HL-60/S4 (cell line): Measurements from ENCODE around the gene MS4A15.
"Not testable (repeated sequence)": the region's sequence is repeated elsewhere in the genome, so short reads cannot be mapped to it uniquely, and the experiment has no call there.

Source experiments
- in situ Hi-C: fragments of 300-500 bp; cut with MboI; formaldehyde crosslinking; loops from 2 replicates; pipeline ENCODE4 v1.14.3; 2022; ENCODE audit warnings: low sequenced_read_pairs

The MS4A15 gene

DNA sequence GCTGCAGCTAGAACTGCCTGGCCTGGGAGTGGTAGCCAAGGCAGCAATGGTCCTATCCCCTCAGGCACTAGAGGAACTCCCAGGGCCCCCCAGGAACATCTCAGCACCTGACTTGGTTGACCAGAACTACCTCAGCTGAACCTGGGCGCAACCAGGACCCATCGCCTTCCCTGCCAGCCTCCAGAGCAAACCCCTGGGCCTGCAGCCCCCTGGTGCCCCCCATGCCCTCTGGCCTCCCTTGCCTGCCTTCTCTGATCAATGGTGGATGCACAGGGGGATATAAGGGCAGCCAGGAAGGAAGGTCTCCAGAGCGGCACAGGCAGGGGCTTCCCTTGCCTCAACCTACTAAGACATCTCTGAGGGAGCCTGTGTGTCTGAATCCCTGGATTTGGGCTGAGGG is 42.0 kb downstream of the MS4A15 start:
- in situ Hi-C loops = no loop called here

DNA sequence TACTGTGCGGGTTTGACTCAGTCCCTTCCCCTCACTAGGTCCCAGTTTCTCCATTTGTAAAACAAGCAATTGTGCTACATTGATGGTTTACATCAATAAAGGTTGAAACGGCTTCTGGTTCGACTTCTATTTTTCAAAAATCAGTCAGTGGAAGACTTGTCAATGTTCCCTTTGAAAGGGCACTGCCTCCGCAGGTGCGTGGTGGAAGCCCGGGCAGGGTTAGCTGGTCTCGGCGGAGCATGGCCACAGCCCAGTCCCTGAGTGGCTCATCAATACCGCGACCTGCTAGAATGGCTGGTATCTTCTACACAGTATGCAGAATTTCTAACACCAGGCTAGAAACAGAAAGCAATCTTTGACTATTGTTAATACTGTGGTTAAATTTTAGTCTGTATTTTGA is 44.5 kb downstream of the MS4A15 start:
- in situ Hi-C loops = no loop called here

DNA sequence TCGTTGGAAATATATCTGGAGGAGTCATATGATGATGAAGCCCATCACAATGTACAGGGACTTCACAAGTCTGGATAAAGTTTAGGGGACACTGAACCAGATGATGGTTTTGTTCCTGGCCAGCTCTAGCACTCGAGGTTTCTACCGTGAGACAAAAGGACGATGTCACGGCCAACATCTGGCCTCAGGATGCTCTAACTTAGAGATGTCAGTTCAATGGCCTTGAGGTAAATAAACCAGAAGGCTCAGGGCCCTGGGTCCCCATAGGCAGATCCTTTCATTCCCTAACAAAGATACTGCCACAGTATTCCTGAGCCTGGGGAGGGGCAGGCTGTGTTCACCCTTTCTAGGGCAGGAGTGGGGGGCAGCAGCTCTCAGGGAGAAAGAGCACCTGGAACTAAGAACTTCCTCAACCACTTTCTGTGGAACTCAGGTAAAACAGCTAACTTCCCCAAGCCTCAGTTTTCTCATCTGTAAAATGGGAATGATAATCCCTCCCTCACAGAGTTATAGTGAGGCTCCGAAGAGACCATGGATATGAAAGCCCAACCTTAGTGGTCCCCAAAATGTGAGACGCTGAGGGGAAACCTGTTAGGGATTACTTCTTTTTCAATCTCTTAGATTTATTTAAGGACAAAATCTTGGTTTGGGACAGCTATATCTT is 46.7 kb downstream of the MS4A15 start:
- in situ Hi-C loops = no loop called here

DNA sequence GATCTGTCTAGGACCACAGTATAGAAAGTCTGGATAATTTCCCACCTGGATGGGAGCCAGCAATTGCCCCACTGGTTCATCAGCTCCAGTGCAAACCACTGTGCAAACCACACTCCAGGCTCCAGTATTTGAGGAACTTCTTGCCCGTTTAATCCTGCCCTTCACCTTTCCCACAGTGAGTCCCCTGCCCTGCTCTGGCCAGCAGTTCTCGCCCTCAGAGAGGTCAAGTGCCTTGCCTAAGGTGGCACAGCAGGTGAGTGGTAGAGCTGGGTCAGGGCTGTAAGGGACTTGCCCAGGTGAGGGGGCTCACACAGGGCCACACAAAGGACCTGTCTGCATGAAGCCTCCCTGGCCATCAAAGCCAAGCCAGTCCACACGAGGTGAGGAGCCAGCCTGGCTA is 52.6 kb downstream of the MS4A15 start:
- in situ Hi-C loops = no loop called here

DNA sequence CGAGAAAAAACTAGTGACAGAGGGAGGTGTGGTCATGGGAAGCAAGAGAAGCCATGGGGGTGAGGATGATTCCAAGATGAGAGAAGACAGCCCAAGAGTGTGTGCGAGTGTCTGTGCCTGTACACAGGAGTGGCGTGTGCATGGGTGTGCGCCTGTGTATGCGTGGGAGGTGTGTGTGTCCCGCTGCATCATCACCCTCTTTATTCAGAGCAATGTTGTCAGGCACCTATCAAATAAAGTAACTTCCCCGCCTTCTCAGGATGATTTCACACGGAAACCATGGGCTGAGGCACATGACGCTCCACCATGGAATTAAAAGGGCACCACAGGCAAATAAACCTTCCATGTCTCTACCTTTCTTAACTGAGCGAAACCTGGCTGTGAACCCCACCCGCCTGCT is 53.0 kb downstream of the MS4A15 start:
- in situ Hi-C loops = no loop called here

DNA sequence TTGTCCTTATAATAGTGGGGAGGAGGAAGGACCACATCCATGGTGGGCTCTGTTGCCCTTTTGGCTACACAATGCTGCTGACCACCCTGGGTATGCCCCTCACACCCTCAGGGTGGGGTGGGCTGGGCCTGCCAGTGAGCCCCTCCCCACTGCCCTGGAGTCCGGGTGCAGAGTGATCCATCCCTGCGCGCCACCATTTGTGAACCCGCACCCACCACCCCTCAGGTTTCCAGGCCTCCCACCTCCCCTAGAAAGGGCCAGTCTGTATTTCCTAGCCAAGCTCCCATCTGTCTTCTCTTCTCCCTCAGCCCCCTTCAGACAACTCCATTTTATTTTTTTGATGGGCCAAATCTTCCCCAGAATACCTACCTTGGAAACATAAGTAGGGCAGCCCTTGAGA is 53.5 kb downstream of the MS4A15 start:
- in situ Hi-C loops = no loop called here

DNA sequence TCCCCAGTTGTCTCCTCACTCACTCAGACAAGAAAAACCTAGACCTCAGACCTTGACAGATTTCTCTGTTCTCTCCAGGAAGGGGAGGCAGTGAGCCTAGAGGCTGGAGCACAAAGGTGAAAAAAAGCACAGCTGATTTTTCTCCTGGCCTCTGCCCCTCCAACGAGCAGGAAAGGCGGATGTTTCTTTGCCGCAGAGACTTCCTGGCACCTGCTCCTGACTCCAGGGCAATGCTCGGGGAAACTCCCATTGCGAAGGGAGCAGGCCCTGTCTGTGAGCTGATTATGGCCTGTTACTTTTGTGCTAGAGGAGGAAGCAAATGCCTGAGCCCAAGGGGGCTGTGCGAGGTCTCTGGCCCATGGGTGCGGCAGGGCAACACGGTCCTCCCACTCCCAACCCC is 53.9 kb downstream of the MS4A15 start:
- in situ Hi-C loops = no loop called here

DNA sequence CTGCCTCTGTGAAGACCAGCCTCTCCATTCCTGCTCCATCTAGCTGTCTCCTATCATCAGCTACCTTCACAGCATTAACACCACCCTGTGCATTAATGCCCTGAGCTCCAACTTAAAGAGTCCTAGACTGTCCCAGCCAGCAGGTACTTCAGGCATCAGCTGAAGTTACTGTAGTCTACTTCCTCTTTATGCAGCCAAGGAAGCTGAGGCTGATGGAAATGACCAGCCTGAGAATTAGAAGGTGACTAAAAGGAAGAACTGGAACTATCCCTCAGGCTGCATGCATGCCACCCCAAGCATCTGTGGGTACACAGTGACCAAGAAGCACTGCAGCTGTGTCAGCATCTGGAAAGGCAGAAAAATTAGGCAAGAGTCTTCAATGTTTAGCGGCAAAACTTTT is 56.7 kb downstream of the MS4A15 start:
- in situ Hi-C loops = no loop called here

DNA sequence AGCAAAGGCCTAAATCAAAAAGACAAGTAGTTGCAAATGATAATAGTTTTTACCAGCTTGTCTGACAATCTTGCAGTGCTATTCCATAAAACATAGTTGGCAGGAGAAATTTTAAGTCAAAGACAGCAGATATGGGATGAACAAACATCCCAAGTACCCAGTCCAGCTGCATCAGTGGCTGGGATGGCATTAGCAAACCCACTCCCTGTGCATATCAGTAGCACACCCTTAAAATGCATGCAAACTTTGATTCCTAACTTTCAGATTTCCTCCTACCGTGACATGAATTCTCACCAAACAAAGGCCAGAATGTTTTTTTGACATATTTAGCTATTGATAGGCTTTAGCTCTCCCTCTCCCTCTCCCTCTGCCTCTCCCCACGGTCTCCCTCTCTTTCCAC is 57.4 kb downstream of the MS4A15 start:
- in situ Hi-C loops = no loop called here

DNA sequence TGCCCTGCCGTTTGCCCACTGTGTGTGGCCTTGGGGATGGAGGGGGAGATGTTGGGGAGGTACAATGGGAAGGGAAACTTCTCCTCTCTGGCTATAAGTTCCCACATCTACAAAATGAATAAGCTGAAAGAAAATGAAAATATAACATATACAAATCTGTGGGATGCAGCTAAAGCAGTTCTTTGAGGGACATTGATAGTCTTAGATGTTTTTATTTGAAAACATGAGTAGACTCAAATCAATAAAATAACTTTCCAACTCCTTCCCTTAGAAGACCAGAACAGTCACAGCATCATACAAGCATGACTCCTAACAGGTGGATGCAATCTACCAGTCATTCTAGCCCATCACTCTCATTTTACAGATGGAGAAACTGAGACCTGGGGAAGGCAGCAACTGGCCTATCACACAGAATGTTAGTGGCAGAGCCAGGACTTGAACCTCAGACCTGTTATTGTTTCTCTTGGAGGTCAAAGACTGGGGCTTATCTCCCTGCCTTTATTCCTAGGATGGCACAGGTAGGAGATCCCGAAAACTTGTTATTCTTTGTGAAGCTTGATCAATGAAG is 60.0 kb downstream of the MS4A15 start:
- in situ Hi-C loops = no loop called here

DNA sequence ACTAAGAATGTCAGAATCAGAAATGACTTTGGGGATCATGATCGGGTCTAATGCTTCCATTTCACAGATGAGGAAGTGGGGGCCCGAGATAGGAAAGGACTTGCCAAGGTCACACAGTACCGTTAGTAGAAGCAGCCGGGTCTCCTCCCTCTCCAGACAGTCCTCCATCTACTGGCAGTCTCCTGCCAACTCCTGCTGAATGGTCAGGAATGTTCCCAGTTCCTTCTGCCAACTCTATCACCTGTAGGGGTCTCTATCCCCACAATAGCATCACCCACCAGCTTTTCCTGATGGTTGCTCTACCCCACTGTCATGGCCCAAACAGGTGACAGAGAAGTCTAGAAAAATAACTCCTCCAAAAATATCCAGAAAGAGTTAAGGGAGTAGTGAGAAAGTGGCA is 61.4 kb downstream of the MS4A15 start:
- in situ Hi-C loops = no loop called here

DNA sequence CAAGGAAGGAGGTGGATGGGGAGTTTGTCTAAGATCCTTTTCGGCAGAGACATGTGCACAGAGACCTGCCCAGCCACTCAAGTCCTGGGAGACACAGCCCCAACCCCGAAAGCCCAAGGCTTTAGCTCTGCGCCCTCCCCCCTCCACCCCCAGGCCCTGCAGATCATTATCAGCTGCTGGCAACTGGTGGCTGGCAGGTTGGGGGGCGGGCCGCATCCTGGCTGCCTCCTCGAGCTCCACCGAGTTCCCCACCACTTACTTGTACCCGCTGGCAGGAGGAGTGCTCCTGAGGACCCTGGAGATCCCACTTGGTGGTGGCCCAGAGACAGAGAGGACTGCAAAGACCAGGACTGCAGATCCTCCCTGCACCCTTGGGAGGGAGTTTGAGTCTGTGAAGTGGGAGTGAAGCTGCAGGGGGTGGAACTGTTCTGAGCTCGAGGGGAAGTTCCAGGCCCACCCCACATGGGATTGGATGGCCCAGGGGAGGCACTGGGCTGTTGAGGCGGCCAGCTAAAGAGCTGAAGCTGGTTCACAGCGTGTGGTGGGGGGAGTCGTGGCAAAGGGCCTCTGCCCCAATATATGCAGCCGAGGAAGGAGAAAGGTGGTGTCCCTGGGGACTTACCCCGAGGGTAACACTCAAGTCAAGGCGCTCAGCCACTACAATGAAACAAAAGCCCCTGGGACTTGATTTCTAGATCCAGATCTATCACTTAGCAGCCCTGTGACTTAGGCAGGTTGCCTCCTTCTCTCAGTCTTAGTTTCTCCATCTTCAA is 65.3 kb downstream of the MS4A15 start:
- in situ Hi-C loops = no loop called here

DNA sequence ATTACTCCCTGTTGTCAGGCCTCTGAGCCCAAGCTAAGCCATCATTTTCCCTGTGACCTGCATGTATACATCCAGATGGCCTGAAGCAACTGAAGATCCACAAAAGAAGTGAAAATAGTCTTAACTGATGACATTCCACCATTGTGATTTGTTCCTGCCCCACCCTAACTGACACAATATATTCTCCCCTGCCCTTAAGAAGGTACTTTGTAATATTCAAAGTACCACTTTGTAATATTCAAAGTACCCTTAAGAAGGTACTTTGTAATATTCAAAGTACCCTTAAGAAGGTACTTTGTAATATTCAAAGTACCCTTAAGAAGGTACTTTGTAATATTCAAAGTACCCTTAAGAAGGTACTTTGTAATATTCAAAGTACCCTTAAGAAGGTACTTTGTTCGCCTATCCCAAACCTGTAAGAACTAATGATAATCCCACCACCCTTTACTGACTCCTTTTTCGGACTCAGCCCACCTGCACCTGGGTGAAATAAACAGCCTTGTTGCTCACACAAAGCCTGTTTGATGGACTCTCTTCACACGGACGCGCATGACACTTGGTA is 67.2 kb downstream of the MS4A15 start:
- in situ Hi-C loops = not testable (repeated sequence)

DNA sequence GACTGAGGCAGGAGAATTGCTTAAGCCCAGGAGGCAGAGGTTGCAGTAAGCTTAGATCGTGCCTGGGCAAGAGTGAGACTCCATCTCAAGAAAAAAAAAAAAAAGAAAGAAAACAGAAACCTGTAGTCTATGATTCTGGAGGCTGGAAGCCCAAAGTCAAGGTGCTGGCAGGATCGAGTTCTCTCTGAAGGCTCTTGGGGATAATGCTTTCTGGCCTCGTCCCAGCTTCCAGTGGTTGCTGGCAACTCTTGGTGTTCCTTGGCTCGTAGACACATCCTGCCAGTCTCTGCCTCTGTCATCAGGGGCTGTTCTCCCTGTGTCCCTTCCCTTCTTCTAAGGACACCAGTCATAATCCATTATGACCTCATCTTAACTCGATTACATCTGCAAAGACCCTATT is 68.5 kb downstream of the MS4A15 start:
- in situ Hi-C loops = loop anchor here (25.0 kb wide), 1 partner anchor 362 kb away; no protein-coding TSS in a partner anchor

DNA sequence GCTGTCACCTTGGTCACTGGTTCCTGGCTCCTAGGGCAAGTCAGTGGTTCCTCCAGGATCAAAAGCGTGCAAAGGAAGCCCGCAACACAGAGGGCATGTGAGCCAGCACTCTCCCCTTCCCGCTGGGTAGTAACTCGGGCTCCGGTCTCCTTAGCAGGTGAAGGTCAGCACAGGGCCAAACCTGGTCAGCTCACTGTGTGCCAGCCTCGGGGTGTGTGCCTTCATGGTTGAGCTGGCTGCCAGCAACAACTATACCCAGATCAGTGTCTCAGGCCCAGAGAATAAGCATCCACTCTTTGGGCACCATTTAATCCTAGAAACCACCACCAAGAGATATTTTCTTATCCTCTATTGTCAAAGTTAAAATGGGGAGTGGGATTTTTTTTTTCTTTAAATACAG is 69.1 kb downstream of the MS4A15 start:
- in situ Hi-C loops = loop anchor here (25.0 kb wide), 1 partner anchor 362 kb away; no protein-coding TSS in a partner anchor
